A673 (cell line): ENCODE data around the gene EBF4. TPM values are rescaled to one million over a fixed set of nuclear protein-coding genes. Genes with fewer than 3 reads are reported as not detected.

ENCODE experiments used
- BruUV-seq: library from RNA; stranded (reverse); fragments of 400-500 nt; replicated peaks from 2 replicates; lab custom pipeline; 2021; lab: Mats Ljungman, UMichigan
- CTCF ChIA-PET: fragments of 300-600 bp; sonication (Branson Sonifier 250); formaldehyde crosslinking; loops from one replicate; lab custom pipeline; 2022; ENCODE audit warnings: antibody characterized with exemption; lab: Charles Lee
- POLR2A ChIA-PET: fragments of 300-600 bp; sonication (Branson Sonifier 250); formaldehyde crosslinking; loops from one replicate; lab custom pipeline; 2022; ENCODE audit warnings: antibody characterized with exemption; ENCODE audit not compliant: low non-redundant PET; lab: Charles Lee
- DNase-seq: peaks from one replicate; pipeline ENCODE4 v3.0.0-alpha.2; 2015; ENCODE audit warnings: low spot score
- H3K27ac ChIP-seq: fragments of 200-600 bp; sonication (generic); 2 replicates; pipeline ENCODE4 v1.5.1; 2016; ENCODE audit warnings: mixed run types, low read depth, mild to moderate bottlenecking, mixed read lengths, antibody characterized with exemption, low read length; ENCODE audit not compliant: poor library complexity, severe bottlenecking
- H3K27me3 ChIP-seq: fragments of 200-600 bp; sonication (generic); replicated peaks from 2 replicates; pipeline ENCODE4 v1.6.1; 2017; ENCODE audit warnings: mixed run types, low read depth, mild to moderate bottlenecking, mixed read lengths, antibody characterized with exemption, low read length; ENCODE audit not compliant: insufficient read depth, poor library complexity
- H3K36me3 ChIP-seq: fragments of 200-600 bp; sonication (generic); 2 replicates; pipeline ENCODE4 v1.6.1; 2016; ENCODE audit warnings: mixed run types, mild to moderate bottlenecking, mixed read lengths, antibody characterized with exemption, low read length; ENCODE audit not compliant: insufficient read depth, poor library complexity, severe bottlenecking
- H3K4me1 ChIP-seq: fragments of 200-600 bp; sonication (generic); 2 replicates; pipeline ENCODE4 v1.6.1; 2017; ENCODE audit warnings: mixed run types, mild to moderate bottlenecking, mixed read lengths, antibody characterized with exemption, low read length; ENCODE audit not compliant: insufficient read depth, poor library complexity, severe bottlenecking
- H3K4me3 ChIP-seq: fragments of 200-600 bp; sonication (generic); 2 replicates; pipeline ENCODE4 v1.5.1; 2016; ENCODE audit warnings: low read depth, mixed run types, mild to moderate bottlenecking, mixed read lengths, low read length; ENCODE audit not compliant: poor library complexity, severe bottlenecking
- H3K9me3 ChIP-seq: fragments of 200-600 bp; sonication (generic); 2 replicates; pipeline ENCODE4 v1.6.1; 2016; ENCODE audit warnings: mixed run types, low read depth, mild to moderate bottlenecking, mixed read lengths, antibody characterized with exemption, low read length; ENCODE audit not compliant: poor library complexity, severe bottlenecking
- CTCF ChIP-seq: fragments of 300-800, 200-600 bp; sonication (generic); conservative IDR thresholded peaks from 2 replicates; pipeline ENCODE4 v1.5.1; 2017; ENCODE audit warnings: low read depth, mild to moderate bottlenecking, antibody characterized with exemption, low read length, moderate library complexity, mixed read lengths
- EZH2 ChIP-seq: fragments of 200-600 bp; sonication (generic); IDR thresholded peaks from 2 replicates; pipeline ENCODE4 v1.6.1; 2017; ENCODE audit warnings: borderline replicate concordance, low read depth, mild to moderate bottlenecking, mixed read lengths, antibody characterized with exemption, low read length; ENCODE audit not compliant: poor library complexity, severe bottlenecking
- intact Hi-C: fragments of 100-400 bp; cut with micrococcal nuclease; formaldehyde crosslinking; loops from one replicate; pipeline ENCODE4 v1.10.0; 2022; ENCODE audit not compliant: unreplicated experiment
- total RNA-seq: library from RNA; stranded (reverse); gene quantifications from 2 replicates; pipeline ENCODE4 v1.2.3, GENCODE V29; 2021

The EBF4 gene
- total RNA-seq, 1 experiment from 2014 or later: 0.52 TPM

- Histone ChIP-seq H3K4me1 (peaks cover 2% of the 10 kb centered on the region), H3K27me3 (peaks cover 27% of the 10 kb centered on the region), H3K36me3 (no peaks in the 10 kb centered on the region), H3K9me3 (no peaks in the 10 kb centered on the region), H3K27ac (no peak overlapping the region), H3K4me3 (no peak overlapping the region)
- no peak for DNase-seq
- TF ChIP-seq CTCF: no peak
- no peak for TF ChIP-seq EZH2
- no TSS peak for BruUV-seq
- ChIA-PET POLR2A (no interaction called here), CTCF (interaction anchor here (0.6 kb wide), 1 partner anchor 12 kb away, joined by 3 read pairs; no protein-coding TSS in a partner anchor)
- intact Hi-C loops: no loop called here
These were observed 14.2 kb downstream of the EBF4 start for GRCh38 chr20:2706688-2707352.

- H3K27me3 ChIP-seq: peaks cover 33% of the 10 kb centered on the region
- H3K4me3 ChIP-seq: no peak overlapping the region
- no peak overlapping the region for H3K27ac ChIP-seq
- H3K9me3 ChIP-seq: no peaks in the 10 kb centered on the region
- CTCF ChIA-PET: interaction anchor here (0.6 kb wide), 1 partner anchor 13 kb away, joined by 3 read pairs; no protein-coding TSS in a partner anchor
- intact Hi-C loops: no loop called here
- H3K36me3 ChIP-seq: no peaks in the 10 kb centered on the region
- no peak for DNase-seq
- TF ChIP-seq EZH2 (no peak), CTCF (no peak)
- H3K4me1 ChIP-seq: no peaks in the 10 kb centered on the region
- no TSS peak for BruUV-seq
- POLR2A ChIA-PET: no interaction called here
These were observed 14.9 kb downstream of the EBF4 start for GRCh38 chr20:2707353-2708072.

- BruUV-seq: no TSS peak
- no peak for TF ChIP-seq EZH2
- no peak for TF ChIP-seq CTCF
- no peak for DNase-seq
- Histone ChIP-seq H3K27ac (no peak overlapping the region), H3K27me3 (peaks cover 33% of the 10 kb centered on the region), H3K36me3 (no peaks in the 10 kb centered on the region), H3K4me1 (no peaks in the 10 kb centered on the region), H3K9me3 (no peaks in the 10 kb centered on the region), H3K4me3 (no peak overlapping the region)
- CTCF ChIA-PET: no interaction called here
- POLR2A ChIA-PET: no interaction called here
- intact Hi-C loops: no loop called here
These were observed 15.5 kb downstream of the EBF4 start for GRCh38 chr20:2708073-2708415.
